Inferior parietal cortex (tissue), 1 donor: ENCODE data around the gene ELAC2.

ENCODE experiments used
- DNase-seq: peaks from one replicate; pipeline ENCODE4 v3.0.0-alpha.2; 2016; ENCODE audit errors: extremely low spot score

The ELAC2 gene

GRCh38 chr17:13024016-13024415 lies 6.2 kb upstream of the ELAC2 start:
- DNase-seq: no peak

GRCh38 chr17:13016881-13017654 lies 759 bp downstream of the ELAC2 start:
- no peak for DNase-seq

- DNase-seq: no peak
These were observed 3.0 kb downstream of the ELAC2 start for GRCh38 chr17:13014801-13015200.

DNA sequence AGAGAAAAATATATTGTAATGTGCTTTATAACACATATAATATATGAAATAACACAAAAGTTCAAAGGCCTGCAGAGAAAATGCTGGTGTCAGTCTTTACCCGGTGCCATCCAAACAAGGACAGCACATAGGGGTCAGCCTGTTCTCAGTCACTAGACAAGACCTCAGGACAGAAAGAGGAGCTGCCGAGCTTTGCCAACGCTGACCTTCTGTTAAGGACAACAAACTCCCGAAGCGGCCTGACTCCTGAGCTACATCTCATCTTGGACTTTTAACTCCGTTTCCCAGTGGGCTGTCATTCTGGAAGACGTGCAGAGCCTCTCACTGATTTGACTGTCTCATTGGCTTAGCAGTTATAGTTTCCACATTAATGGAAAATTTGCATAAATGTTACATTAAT lies 6.9 kb downstream of the ELAC2 start:
- no peak for DNase-seq

DNA sequence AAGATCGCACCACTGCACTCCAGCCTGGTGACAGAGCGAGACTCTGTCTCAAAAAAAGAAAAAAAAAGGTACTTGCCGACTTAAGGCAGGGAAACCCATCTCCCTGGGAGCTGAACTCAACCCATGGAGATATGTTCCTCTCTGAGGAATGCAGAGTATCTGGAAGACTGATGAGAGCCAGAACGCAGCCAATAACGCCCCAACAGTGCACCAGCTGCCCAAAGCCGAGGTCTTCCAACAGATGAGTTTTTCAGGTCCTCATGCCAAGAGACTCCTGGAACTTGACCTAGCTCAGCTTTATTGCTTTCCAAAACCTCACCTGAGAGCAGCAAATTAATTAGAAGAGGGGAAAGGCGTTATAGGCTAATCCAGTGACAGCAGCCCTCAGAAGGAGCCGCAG lies 9.4 kb downstream of the ELAC2 start:
- no peak for DNase-seq

DNA sequence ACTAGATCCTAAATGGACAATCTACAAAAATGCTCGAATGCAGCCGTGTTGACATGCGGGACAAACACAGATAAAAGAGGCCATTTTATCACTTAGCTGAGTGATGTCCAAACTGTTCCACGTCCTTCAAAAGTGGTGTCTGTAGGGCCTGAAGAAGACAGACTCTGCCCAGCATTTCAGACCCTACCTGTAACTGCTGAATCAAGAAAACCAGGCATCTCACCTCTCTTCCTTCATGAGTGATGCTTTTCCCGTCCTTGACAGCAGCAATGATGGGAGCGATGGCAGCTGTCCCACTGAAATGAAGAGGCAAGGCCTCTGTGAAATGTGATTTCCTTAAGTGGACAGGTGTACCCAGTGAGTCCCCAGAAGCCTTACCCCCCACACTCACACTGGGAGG lies 12.3 kb downstream of the ELAC2 start:
- DNase-seq: no peak

DNA sequence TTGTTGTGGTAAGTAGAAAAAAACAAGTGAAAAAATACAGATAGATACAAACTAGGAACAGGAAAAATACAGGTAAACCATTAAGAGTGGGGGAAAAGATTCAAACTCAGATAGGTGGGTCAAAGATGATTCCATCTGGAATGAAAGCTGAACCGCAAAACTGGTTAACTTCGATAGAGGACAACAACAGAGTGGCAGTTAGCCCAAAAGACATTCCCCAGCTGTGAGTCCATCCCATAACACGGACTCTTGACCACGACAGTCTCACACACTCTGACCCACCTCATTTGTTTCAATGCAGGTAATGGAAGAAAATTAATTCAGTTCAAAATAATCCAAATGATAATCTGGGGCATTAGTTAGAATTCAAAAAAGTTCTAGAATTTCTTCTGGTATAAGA lies 13.5 kb downstream of the ELAC2 start:
- DNase-seq: no peak

- DNase-seq: no peak
These were observed 13.9 kb downstream of the ELAC2 start for GRCh38 chr17:13003927-13004326.

DNA sequence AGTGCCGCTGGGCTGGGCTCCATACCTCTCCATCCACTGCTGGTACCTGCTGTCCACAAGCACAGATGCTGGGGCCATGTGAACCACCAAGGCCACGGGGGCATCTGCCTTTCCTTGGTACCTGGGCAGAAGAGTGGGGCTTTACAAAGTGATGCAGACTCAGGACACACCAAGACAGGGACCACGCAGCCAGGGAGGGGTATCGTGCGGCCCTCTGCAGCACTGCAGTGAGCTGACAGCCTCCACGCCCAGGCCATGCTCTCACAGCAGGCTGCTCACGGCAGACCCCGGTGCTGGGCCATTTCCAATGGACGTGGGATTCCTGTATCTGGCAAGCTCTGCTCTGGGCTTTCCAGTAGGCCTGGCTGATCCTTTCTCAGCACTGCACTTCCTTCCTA lies 14.4 kb downstream of the ELAC2 start:
- no peak for DNase-seq

- peak; percentile 93 for DNase-seq
These were observed 14.9 kb downstream of the ELAC2 start for GRCh38 chr17:13002761-13003453.

GRCh38 chr17:13001991-13002615 lies 15.7 kb downstream of the ELAC2 start:
- no peak for DNase-seq

DNA sequence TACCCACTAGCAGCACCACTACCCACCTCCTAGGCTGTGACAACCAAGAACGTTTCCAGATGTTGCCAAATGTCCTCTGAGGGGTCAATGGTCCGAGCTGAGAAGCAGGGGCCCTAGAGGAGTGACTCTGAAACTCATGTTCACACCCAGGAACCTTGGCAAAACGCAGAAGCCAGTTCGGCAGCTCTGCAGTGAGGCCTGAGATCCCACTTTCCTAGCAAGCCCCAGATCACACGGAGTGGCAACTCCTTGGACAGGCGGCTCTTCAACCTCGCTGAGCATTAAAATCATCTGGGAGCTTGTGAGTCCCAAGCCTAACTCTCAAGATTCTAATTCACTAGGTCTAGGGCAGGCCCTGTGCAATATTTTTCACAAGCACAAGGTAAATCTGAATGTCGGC lies 17.3 kb downstream of the ELAC2 start:
- no peak for DNase-seq

DNA sequence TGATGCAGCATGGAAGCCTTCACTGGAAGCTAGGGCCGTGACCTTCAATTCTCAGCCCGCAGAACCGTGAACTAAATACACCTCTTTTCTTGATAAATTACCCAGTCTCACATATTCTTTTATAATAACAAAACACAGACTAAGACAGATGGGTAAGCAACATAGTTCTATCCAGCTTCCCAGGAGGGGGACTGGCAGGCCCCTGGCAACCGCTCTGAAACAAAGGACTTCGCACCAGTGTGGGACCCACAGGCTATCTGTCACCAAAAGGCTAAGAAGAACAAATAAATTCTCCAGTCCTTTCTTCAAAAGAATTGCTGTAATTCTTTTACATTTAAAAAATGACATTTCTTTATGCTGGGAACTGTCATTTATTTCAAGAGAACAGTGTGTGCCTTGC lies 19.0 kb downstream of the ELAC2 start:
- no peak for DNase-seq

GRCh38 chr17:12998461-12998860 lies 19.4 kb downstream of the ELAC2 start:
- DNase-seq: no peak

GRCh38 chr17:12996941-12997340 lies 20.9 kb downstream of the ELAC2 start:
- DNase-seq: no peak

- no peak for DNase-seq
These were observed 21.5 kb downstream of the ELAC2 start for GRCh38 chr17:12996357-12996756.

DNA sequence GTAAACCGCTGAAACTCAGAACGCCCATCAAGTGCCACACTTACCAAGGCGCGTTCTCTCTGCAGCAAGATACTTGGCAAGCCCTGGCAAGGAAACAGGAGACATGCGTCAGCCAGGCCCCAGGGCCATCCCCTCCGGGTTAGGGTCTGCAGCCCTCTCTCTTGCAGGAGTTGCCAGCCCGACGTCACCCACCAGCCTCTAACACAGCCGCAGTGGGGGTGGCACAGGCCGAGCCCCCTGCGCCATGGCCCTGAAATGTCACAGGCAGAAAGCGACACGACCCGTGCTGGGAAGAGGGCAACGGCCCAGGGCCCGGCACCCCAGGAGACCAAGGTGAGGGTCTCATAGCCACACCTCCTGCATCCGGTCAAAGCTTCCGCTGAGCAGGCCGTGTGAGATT lies 21.9 kb downstream of the ELAC2 start:
- no peak for DNase-seq

DNA sequence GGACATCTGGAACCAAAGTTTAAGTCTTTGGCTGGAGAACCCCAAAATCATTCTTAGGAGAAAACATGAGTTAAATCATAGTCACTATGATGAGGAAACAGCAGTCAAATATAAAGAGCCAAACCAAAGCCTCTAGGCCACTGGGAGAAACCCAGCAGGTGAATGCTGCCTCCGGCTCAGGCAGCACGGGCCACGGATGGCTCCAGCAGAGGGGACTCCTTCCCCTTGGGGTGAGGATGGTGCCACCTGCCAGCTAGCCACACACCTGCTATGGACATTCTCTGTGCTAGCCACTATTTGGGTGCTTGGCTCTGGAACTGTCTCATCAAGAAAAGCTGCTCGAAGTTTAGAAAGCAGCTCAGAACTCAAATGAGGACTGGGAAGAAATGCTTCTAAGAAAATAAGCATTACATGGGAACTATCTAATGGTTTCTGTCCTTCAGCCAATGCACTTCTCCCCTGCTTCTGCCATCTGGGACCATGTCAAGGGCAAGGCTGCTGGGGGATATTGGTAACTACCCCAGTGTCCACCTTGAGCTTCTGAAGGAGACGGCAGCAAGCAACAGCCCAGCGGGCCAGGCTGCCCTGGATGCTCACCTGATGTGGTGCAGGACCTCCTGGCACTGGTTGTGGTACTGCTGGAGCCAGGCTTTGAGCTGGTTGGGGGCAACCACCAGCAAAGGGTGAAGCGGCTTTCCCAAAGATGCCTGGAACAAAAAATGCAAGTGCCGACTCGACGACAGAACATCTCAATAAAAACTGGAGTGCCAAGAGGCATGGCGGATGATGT lies 22.5 kb downstream of the ELAC2 start:
- DNase-seq: no peak

GRCh38 chr17:12994341-12995074 lies 23.3 kb downstream of the ELAC2 start:
- DNase-seq: no peak

DNA sequence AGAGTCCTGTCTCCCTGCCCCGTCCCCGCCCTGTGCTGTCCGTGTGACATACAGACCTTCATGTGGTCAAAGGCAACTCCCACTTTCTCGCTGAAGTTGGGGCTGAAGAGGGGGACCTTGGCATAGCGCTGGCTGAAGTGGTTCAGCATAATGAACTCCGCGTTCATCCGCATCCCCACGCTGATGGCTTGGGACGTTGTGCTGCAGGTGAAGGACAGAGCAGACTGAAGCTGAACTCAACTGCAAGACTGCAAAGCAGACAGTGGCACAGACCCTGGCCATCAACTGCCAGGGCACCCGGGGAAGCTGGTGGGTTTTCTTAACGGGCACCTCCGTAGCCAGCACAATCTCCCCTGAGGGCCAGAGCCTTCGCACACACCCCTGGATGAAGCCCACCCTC lies 24.2 kb downstream of the ELAC2 start:
- DNase-seq: no peak

DNA sequence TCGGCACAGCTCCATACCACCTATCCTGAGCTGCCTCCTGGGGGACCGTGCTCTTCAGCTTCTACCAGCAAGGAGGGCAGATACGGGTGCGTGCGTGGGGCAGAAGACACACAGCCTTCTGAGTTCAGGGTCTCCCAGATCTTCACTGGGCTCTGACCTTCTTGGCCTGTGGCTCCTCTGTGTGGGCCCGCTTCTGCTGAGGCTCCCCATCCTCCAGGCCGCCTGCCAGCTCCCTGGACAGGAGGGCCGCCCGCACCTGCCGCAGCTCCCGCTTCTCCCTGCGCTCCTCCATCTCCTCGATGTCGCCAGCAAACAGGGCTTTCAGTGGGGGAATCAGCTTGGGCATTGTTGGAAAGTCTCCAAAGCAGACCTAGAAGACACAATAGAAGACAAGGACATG lies 25.2 kb downstream of the ELAC2 start:
- no peak for DNase-seq

DNA sequence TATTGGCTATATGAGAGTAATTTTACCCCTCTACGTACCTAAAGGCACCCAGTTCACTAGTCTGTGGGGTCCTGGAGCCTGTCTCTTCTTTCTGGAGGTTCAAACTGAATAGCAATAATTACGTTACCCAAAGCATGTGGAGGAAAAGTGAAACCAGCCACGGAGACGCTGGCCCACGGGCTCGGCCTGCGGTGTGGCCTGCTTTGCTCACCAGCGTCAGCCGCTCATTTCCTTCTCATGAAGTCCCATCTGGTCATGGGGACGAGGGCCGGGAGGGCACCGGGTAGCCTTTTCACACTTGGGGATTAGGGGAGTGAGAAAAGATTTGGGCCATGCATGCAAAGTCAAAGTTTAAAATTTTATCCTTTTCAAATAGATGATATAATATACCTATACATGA lies 26.9 kb downstream of the ELAC2 start:
- no peak for DNase-seq
